ENCODE results near the gene ASPSCR1. TPM values are rescaled to one million over a fixed set of nuclear protein-coding genes. Genes with fewer than 3 reads are reported as not detected.

The ASPSCR1 gene
- total and polyA plus RNA-seq, 2 of the 13 experiments (the other 11 are each of a cell fraction or from before 2014, with no cell fraction given) = 274 to 314 TPM

- TF ChIP-seq DZIP1 (CRISPR knock-in tag; IDR thresholded peaks at IDR 0.05) (peak; percentile 27; the same call in 1 of the 2 replicates), NKX3-1 (CRISPR knock-in tag; IDR thresholded peaks at IDR 0.05) (peak; percentile 82; the same call in 1 of the 2 replicates), ZNF234 (CRISPR knock-in tag; conservative IDR thresholded peaks at IDR 0.05) (no peak; the same call in 1 of the 2 replicates), TFDP2 (CRISPR knock-in tag; IDR thresholded peaks at IDR 0.05) (peak; percentile 93), PCBP2 (optimal IDR thresholded peaks at IDR 0.05; ENCODE audit: low read depth, low read length, poor library complexity, severe bottlenecking) (no peak), ZMAT3 (CRISPR knock-in tag; conservative IDR thresholded peaks at IDR 0.05) (peak; percentile 88; the same call in 1 of the 2 replicates), ZNF282 (IDR thresholded peaks at IDR 0.05; ENCODE audit: partially characterized antibody) (no peak), TRIM22 (IDR thresholded peaks at IDR 0.05) (no peak), ZNF562 (CRISPR knock-in tag; IDR thresholded peaks at IDR 0.05; ENCODE audit: borderline replicate concordance) (no peak; the same call in 1 of the 2 replicates), HNF4G (IDR thresholded peaks at IDR 0.05; ENCODE audit: borderline replicate concordance, low read depth, low read length) (no peak), HNF4G (CRISPR knock-in tag; IDR thresholded peaks at IDR 0.05; ENCODE audit: borderline replicate concordance, low read depth) (no peak; the same call in 1 of the 2 replicates), FOXA1 (IDR thresholded peaks at IDR 0.05) (no peak), FOXA1 (CRISPR knock-in tag; IDR thresholded peaks at IDR 0.05) (no peak; the same call in 1 of the 2 replicates), STAT5B (CRISPR knock-in tag; IDR thresholded peaks at IDR 0.05) (no peak; the same call in 1 of the 2 replicates), EZH2 (conservative IDR thresholded peaks at IDR 0.05; ENCODE audit: low read depth, low read length) (no peak), HNRNPK (IDR thresholded peaks at IDR 0.05; ENCODE audit: low read depth, low read length, poor library complexity, severe bottlenecking) (peak; percentile 65), NFAT5 (CRISPR knock-in tag; IDR thresholded peaks at IDR 0.05) (peak; percentile 91), ZBTB43 (CRISPR knock-in tag; conservative IDR thresholded peaks at IDR 0.05) (peak; percentile 59; the same call in 1 of the 2 replicates)
Observed at GRCh38 chr17:81991684-81992305, 14.4 kb downstream of the ASPSCR1 start (continued).
